Kidney epithelial cell (primary cell): ENCODE results near the gene MRPL45. TPM values are rescaled to one million over a fixed set of nuclear protein-coding genes. Genes with fewer than 3 reads are reported as not detected.

Experiments used
- DNase-seq: peaks from one replicate; pipeline ENCODE4 v3.0.0-alpha.2; 2010; ENCODE audit warnings: low read depth
- H3K27me3 ChIP-seq: 2 replicates; pipeline ENCODE4 v1.6.0; 2011; ENCODE audit warnings: low read length; ENCODE audit not compliant: control insufficient read depth, insufficient read depth
- H3K36me3 ChIP-seq: 2 replicates; pipeline ENCODE4 v1.5.1; 2011; ENCODE audit warnings: low read length; ENCODE audit not compliant: control insufficient read depth, insufficient read depth
- H3K4me3 ChIP-seq: 2 replicates; pipeline ENCODE4 v1.5.1; 2011; ENCODE audit warnings: low read depth, mild to moderate bottlenecking, control low read depth, low read length
- CTCF ChIP-seq: IDR thresholded peaks from 2 replicates; pipeline ENCODE4 v1.5.1; 2011; ENCODE audit warnings: mild to moderate bottlenecking, moderate library complexity, low read length, control low read depth, inconsistent platforms; ENCODE audit not compliant: insufficient read depth, poor library complexity, severe bottlenecking
- total RNA-seq: library from RNA; depleted of rRNA; stranded (reverse); fragments of >200 nt; gene quantifications from 2 replicates; pipeline ENCODE4 v1.2.3, GENCODE V29; 2015

The MRPL45 gene
- total RNA-seq, 1 donor from 2014 or later, result 48.3 TPM

- no peak for DNase-seq
- Histone ChIP-seq H3K4me3 (no peak overlapping the region), H3K27me3 (peaks cover 9% of the 10 kb centered on the region), H3K36me3 (no peaks in the 10 kb centered on the region)
- TF ChIP-seq CTCF, result no peak
These were observed 34.0 kb downstream of the MRPL45 start for GRCh38 chr17:38330941-38331411.

GRCh38 chr17:38332735-38333134 is 35.8 kb downstream of the MRPL45 start:
- Histone ChIP-seq H3K4me3 (no peak overlapping the region), H3K36me3 (no peaks in the 10 kb centered on the region), H3K27me3 (peaks cover 9% of the 10 kb centered on the region)
- TF ChIP-seq CTCF, result no peak
- no peak for DNase-seq

GRCh38 chr17:38333635-38334295 is 36.8 kb downstream of the MRPL45 start:
- peaks cover 12% of the 10 kb centered on the region for H3K27me3 ChIP-seq

GRCh38 chr17:38334480-38335364 is 37.8 kb downstream of the MRPL45 start:
- Histone ChIP-seq H3K27me3 (peaks cover 12% of the 10 kb centered on the region), H3K4me3 (no peak overlapping the region), H3K36me3 (no peaks in the 10 kb centered on the region)
- TF ChIP-seq CTCF, result no peak
- no peak for DNase-seq

More at GRCh38 chr17:38333635-38334295, 36.8 kb downstream of the MRPL45 start:
- DNase-seq, result no peak
- Histone ChIP-seq H3K36me3 (no peaks in the 10 kb centered on the region), H3K4me3 (no peak overlapping the region)
- peak; percentile 82 for TF ChIP-seq CTCF

GRCh38 chr17:38336838-38337237 is 39.9 kb downstream of the MRPL45 start:
- no peaks in the 10 kb centered on the region for H3K36me3 ChIP-seq
- no peak for DNase-seq
- H3K4me3 ChIP-seq, result no peak overlapping the region
- no peak for TF ChIP-seq CTCF
- peaks cover 12% of the 10 kb centered on the region for H3K27me3 ChIP-seq
